Choroid plexus epithelial cell (primary cell): ENCODE results near the gene HSPA9.

ENCODE experiments used
- DNase-seq: peaks from one replicate; pipeline ENCODE4 v3.0.0-alpha.2; 2010; ENCODE audit warnings: low read depth
- H3K4me3 ChIP-seq: 2 replicates; pipeline ENCODE4 v1.5.1; 2011; ENCODE audit warnings: low read depth, mild to moderate bottlenecking, control low read depth, low read length, moderate library complexity
- CTCF ChIP-seq: conservative IDR thresholded peaks from 2 replicates; pipeline ENCODE4 v1.5.1; 2011; ENCODE audit warnings: low read depth, mild to moderate bottlenecking, control low read depth, inconsistent platforms, low read length, moderate library complexity

Gene HSPA9

DNA sequence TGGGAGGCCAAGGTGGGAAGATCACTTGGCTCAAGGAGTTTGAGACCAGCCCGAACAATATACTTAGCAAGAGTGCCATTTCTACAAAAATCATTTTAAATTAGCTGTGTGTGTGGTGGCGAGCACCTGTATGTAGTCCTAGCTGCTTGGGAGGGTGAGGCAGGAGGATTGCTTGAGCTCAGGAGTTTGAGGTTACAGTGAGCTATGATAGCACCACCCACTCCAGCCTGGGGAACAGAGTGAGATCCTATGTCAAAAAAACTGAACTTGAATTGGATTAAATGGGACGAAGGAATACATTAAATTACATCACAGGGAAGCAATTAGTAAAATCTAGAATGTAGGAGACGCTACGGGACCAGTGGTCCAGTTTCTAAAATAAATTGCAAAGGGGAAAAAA is 25.8 kb downstream of the HSPA9 start:
- no peak for DNase-seq
- no peak for TF ChIP-seq CTCF
- H3K4me3 ChIP-seq, result no peak overlapping the region

- no peak for TF ChIP-seq CTCF
- no peak for DNase-seq
- no peak overlapping the region for H3K4me3 ChIP-seq
Measured at GRCh38 chr5:138545919-138546562, 29.2 kb downstream of the HSPA9 start.

DNA sequence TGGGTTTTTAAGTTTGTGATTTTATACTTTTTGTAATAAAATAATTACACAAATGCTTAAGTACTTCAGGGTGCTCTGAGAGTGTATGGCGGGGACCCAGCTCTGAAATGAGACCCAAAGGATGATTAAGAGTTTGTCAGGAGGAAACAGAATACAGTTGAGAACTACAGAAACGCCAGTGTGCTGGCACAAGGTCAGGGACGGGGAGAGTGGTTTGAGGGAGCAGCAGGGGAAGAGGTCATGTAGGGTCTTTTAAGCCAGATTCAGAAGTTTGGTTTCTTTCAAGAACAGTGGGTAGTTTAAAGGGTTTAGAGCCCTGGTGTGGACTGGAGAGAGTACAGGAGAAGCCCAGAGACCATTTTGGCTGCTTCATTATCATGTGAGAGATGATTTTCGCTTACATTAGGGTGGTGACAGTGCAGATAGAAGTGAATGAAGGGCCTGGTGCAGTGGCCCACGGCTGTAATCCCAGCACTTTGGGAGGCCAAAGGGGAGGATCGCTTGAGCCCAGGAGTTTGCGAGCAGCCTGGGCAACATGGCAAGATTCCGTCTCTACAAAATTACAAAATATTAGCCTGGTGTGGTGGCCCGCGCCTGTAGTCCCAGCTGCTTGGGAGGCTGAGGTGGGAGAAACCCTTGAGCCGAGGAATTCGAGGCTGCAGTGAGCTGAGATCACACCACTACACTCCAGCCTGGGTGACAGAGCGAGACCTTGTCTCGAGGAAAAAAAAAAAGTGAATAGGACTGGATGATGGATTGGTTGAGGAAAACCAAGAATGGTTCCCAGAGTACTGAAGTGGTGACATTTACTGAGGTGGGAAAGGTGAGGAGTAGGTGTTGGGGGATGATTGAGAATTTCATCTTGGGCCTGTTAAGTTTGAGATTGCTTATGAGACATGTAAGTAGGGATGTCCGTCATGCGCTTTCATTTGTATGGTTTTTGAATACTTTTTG is 30.7 kb downstream of the HSPA9 start:
- H3K4me3 ChIP-seq, result peak overlapping the region; percentile 92
- no peak for TF ChIP-seq CTCF
- DNase-seq, result peak; percentile 40

DNA sequence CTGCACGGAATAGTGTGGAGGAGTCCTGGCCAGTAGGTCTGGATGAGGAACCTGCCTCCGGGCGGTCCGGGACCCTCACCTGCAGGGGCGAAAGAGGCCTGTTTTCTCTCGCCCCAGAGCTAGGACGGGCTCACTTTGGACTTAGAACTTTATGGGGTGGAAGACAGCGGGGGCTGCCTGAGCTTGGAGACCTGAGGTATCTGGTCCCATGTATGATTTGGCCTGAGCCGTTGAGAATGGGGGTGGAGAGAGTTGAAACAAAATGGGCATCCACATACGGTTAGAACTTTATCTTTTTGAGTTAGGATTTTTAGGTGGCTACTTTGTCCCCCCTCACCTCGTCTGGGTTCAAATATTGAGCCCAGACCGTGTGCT is 31.5 kb downstream of the HSPA9 start:
- TF ChIP-seq CTCF, result no peak
- no peak for DNase-seq
- peak overlapping the region; percentile 92 for H3K4me3 ChIP-seq

- H3K4me3 ChIP-seq, result peak within 1 kb of the TSS; percentile 98
- peak; percentile 100 for DNase-seq
- no peak for TF ChIP-seq CTCF
Measured at GRCh38 chr5:138542956-138543729, 32.1 kb downstream of the HSPA9 start, which contains the start of gene ETF1. ETF1 (minus strand) TSS chr5:138543236; CDS start chr5:138542918, 318 bp downstream.

GRCh38 chr5:138542180-138542955 is 32.8 kb downstream of the HSPA9 start:
- TF ChIP-seq CTCF, result no peak
- H3K4me3 ChIP-seq, result peak overlapping the region; percentile 98
- DNase-seq, result no peak
